A673 (cell line): Measurements from ENCODE around the gene NR5A2.

Source experiments
- CTCF ChIP-seq: fragments of 300-800, 200-600 bp; sonication (generic); conservative IDR thresholded peaks from 2 replicates; pipeline ENCODE4 v1.5.1; 2017; ENCODE audit warnings: low read depth, mild to moderate bottlenecking, antibody characterized with exemption, low read length, moderate library complexity, mixed read lengths
- EZH2 ChIP-seq: fragments of 200-600 bp; sonication (generic); IDR thresholded peaks from 2 replicates; pipeline ENCODE4 v1.6.1; 2017; ENCODE audit warnings: borderline replicate concordance, low read depth, mild to moderate bottlenecking, mixed read lengths, antibody characterized with exemption, low read length; ENCODE audit not compliant: poor library complexity, severe bottlenecking

DNA sequence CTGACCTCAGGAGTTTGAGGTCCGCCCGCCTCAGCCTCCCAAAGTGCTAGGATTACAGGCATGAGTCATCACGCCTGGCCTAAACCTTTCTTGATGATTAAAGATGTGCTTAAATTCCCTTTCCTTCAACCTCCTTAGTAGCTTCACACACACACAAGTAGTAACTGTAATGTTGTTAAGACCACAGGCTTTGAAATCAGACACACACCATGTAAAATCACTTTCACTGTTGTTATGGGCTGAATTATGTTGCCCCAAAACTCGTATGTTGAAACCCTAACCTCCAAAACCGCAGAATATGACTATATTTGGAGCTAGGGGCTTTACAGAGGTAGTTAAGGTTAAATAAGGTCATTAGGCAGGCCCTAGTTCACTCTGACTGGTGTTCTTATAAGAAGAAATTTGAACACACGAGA is 180.2 kb downstream of the NR5A2 start:
- TF ChIP-seq CTCF = no peak
- TF ChIP-seq EZH2 = no peak
